ENCODE measurements around the gene CCR6.

CCR6 gene

GRCh38 chr6:167140589-167141474 is 17.9 kb downstream of the CCR6 start:
- DNase-seq (ENCODE audit: low read depth in 1 of 2, low spot score in 1 of 2), result no peak

GRCh38 chr6:167141667-167142432 is 19.0 kb downstream of the CCR6 start:
- DNase-seq (ENCODE audit: low read depth in 1 of 2, low spot score in 1 of 2), result peak; percentile 19 to 30

GRCh38 chr6:167142433-167142761 is 19.5 kb downstream of the CCR6 start:
- DNase-seq (ENCODE audit: low read depth in 1 of 2, low spot score in 1 of 2), result no peak

DNA sequence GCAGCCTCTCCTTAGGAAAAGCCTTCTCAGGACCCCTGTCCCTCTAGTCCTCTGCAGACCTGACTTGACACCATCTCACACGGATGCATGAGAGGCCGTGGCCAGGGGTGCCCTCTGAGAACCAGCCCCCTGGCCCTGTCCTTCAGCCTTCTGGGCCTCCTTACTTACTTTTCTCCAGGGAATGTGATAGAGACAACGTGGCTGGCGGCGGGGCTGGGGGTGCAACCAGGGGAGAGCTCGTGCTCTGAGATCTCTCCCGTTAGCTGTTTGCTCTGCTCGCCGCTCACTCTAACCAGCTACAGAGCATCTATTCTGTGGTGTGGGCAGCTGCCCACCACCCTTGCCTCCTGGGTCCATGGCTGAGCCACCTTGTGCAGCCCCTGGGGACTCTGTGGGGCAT is 20.1 kb downstream of the CCR6 start:
- no peak for DNase-seq (ENCODE audit: low read depth in 1 of 2, low spot score in 1 of 2)

DNA sequence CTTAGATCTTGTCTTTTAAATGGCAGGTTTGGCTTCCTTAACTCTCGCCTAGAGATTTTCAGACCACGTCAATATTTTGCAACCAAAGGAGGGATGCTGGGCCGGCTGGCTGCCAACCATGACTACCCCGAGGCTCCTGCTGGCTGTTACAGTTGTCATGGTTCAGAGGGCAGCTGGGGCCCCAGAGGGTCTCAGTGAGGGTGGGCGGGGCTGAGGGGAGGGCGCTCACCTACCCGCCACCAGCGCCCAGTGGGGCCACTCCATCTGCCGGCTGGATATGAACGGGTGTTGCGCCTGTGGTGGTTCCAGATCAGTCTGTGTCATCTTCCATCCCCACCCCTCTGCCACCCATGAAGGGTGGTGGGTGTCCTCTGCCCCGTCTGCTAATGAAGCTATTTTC is 22.6 kb downstream of the CCR6 start:
- DNase-seq (ENCODE audit: low read depth in 1 of 2, low spot score in 1 of 2), result no peak

GRCh38 chr6:167146135-167146534 is 23.2 kb downstream of the CCR6 start:
- DNase-seq (ENCODE audit: low read depth in 1 of 2, low spot score in 1 of 2), result no peak

- DNase-seq (ENCODE audit: low read depth in 1 of 2, low spot score in 1 of 2), result no peak
Observed at GRCh38 chr6:167146977-167147376, 24.1 kb downstream of the CCR6 start.

- DNase-seq (ENCODE audit: low read depth in 1 of 2, low spot score in 1 of 2), result no peak
Observed at GRCh38 chr6:167148021-167148420, 25.1 kb downstream of the CCR6 start.

- DNase-seq (ENCODE audit: low read depth in 1 of 2, low spot score in 1 of 2), result no peak
Observed at GRCh38 chr6:167148997-167149396, 26.1 kb downstream of the CCR6 start.

- no peak for DNase-seq (ENCODE audit: low read depth in 1 of 2, low spot score in 1 of 2)
Observed at GRCh38 chr6:167150941-167151549, 28.1 kb downstream of the CCR6 start.

- no peak for DNase-seq (ENCODE audit: low read depth in 1 of 2, low spot score in 1 of 2)
Observed at GRCh38 chr6:167151648-167152047, 28.8 kb downstream of the CCR6 start.

DNA sequence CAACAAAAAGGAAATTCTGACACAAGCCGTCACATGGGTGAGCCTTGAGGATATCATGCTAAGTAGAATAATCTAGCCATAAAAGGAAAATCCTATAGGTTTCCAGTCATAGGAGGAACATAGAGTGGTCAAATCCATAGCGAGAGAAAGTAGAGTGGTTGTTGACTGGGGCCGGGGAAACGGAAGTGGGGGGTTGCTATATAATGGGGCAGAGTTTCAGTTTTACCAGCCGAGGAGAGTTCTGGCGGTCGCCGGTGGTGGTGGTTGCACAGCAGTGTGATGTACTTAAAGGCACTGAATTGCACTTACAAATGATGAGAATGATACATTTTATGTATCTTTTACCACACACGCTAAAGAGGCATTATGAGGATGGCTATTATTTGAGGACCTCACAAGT is 30.0 kb downstream of the CCR6 start:
- DNase-seq (ENCODE audit: low read depth in 1 of 2, low spot score in 1 of 2), result no peak

DNA sequence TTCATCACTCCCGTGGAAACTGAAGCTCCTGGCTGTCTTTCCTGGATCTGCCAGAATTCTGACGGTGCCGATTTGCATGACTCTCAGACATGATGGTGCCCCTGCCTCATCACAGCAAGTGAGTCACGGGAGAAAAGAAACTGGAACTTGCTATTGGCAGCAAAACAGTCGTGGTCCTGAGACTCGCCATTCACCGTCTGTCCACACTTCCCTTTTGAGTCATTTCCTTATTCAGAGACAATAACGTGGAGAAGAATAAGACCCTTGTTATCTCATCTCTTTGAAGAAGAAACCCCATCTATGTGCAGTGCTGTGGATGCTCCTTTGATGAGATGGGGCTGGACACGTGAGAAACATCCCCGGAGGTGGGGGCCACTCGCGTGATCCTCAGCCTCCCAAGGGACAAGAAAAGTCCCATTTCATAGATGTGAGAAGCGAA is 30.6 kb downstream of the CCR6 start:
- no peak for DNase-seq (ENCODE audit: low read depth in 1 of 2, low spot score in 1 of 2)

DNA sequence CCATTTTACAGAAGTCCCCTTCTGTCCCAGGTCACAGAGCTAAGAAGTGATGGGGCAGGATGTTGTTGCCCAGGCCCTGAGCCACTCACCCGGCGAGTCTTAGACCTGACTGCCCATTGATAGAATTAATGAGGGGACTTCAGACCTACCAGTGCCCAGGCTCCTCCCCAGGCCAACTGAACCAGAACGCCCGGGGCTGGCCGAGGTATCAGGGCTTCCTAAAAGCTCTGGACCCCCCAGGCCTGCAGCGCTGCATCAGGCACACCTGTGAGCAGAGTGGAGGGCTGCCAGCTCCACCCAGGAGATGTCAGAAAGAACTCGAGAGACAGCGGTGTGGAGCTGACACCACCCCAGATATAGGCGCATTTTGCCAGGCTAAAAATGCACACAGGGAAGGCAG is 31.4 kb downstream of the CCR6 start:
- no peak for DNase-seq (ENCODE audit: low read depth in 1 of 2, low spot score in 1 of 2)

DNA sequence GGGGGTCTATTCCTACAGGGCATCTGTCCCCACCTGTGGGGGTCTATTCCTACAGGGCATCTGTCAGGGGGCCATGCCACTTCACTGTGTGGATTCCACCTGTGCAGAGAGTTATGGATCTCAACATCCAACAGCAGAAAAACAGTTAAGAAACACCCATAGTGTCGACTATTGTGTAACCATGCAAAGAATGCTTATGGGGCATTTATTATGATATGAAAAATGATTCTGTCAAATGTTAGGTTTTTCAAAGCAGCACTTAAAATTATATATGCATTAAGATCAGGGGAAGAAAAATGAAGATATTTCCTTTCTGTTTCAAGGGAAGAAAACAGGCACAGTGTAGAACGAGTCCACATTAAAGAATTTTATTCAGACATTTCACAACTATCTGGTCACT is 32.0 kb downstream of the CCR6 start:
- DNase-seq (ENCODE audit: low read depth in 1 of 2, low spot score in 1 of 2), result no peak

GRCh38 chr6:167157414-167157813 is 34.5 kb downstream of the CCR6 start:
- DNase-seq (ENCODE audit: low read depth in 1 of 2, low spot score in 1 of 2), result no peak

GRCh38 chr6:167157863-167158262 is 35.0 kb downstream of the CCR6 start, which contains the start of gene GPR31:
Gene GPR31, minus strand, starts transcription at chr6:167157980. Its CDS starts 149 bp downstream, at chr6:167157831.
- no peak for DNase-seq (ENCODE audit: low read depth in 1 of 2, low spot score in 1 of 2)

DNA sequence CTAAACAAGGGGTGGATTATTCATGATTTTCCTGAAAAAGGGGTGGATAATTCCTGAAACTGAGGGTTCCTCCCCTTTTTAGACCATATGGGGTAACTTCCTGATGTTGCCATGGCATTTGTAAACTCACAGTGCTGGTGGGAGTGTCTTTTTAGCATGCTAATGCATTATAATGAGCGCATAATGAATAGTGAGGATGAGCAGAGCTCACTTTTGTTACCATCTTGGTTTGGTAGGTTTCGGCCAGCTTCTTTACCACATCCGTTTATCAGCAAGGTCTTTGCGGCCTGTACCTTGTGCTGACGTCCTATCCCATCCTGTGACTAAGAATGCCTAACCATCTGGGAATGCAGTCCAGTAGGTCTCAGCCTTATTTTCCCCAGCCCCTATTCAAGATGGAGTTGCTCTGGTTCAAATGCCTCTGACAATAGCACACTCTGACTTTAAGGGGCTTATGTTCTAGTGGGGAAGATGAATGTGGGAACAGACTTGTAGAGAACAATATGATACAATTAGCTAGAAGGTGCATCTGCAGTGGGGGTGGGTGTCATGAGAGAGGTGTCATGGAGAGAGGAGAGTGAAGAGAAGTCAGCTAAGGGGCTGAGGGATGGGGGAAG is 39.1 kb downstream of the CCR6 start:
- DNase-seq (ENCODE audit: low read depth in 1 of 2, low spot score in 1 of 2), result no peak

- DNase-seq (ENCODE audit: low read depth in 1 of 2, low spot score in 1 of 2), result no peak
Observed at GRCh38 chr6:167162591-167162990, 39.7 kb downstream of the CCR6 start.

GRCh38 chr6:167163476-167164011 is 40.6 kb downstream of the CCR6 start:
- DNase-seq (ENCODE audit: low read depth in 1 of 2, low spot score in 1 of 2), result no peak

GRCh38 chr6:167164261-167164660 is 41.4 kb downstream of the CCR6 start:
- DNase-seq (ENCODE audit: low read depth in 1 of 2, low spot score in 1 of 2), result no peak
